NCI-H446 treated with DMSO at 0.1 percent for 48 hours (cell line): ENCODE results near the gene SESN1.
"Not testable (repeated sequence)": the region's sequence is repeated elsewhere in the genome, so short reads cannot be mapped to it uniquely, and the experiment has no call there.

Source experiments
- DNase-seq: peaks from one replicate; lab custom pipeline; 2025; lab: John Stamatoyannopoulos, UW

Gene SESN1

DNA sequence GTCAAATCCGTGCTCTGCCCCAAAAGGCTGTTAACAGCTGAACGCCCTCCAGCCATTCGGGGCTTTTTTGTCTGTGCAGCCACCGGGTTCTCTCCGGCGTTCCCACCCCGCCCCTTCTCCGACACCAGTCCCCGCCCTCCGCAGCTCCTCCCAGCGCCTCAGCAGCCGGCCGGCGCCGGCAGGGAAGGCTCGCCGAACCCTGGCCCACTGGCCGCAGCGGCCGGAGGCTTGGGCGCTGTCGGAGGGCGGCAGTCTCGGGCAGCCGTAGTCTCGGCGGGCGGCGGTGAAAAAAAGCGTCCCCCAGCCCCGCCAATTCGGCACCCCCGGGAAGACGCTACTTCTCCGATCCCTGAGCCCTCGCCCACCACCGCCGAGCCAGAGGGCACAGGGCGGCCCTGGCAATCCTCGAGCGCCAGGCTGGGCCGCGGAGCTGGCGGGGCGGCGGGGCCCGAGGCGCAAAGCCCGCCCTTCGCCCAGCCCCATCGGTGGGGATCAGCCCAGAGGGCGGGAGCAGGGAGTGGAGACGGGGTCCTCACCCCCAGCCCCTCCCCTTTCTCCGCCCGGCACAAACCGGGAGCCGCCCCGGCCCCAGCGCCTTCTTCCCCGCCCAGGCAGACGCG lies at the start of gene SESN1:
SESN1 (minus strand) TSS at position 431 of the 620 bp plus-strand sequence. CDS start 773 bp downstream, outside the sequence.
- DNase-seq = peak; percentile 57

DNA sequence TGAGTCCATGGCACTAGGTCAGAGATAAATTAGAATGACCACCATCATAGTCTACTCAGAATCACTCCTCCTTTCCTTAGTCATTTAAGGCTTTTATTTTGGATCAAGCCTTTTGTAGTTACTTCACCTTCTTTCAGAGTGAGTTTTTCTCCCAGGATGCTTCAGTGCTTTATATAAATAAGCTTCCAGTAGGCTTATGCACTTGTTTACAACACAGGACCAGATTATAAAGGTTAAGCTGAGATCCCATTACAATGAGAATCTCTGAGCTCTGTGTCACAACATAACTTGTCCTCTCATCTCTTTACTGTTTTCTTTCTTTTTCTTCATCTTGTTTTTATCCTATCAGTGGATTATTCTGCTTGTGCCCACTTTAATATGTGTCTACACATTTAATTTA lies 48.5 kb upstream of the SESN1 start:
- DNase-seq = no peak

DNA sequence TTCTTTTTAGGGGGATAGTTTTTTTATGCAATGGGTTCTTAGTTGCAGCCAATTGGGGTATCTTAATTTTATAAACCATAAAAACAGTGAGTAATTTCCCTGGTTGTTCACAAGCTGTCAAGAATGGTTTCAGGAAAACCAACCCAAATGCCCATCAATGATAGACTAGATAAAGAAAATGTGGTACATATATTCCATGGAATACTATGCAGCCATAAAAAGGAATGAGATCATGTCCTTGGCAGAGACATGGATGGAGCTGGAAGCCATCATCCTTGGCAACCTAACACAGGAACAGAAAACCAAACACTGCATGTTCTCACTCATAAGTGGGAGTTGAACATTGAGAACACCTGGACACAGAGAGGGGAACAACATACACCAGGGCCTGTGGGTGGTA lies 47.4 kb upstream of the SESN1 start:
- not testable (repeated sequence) for DNase-seq

DNA sequence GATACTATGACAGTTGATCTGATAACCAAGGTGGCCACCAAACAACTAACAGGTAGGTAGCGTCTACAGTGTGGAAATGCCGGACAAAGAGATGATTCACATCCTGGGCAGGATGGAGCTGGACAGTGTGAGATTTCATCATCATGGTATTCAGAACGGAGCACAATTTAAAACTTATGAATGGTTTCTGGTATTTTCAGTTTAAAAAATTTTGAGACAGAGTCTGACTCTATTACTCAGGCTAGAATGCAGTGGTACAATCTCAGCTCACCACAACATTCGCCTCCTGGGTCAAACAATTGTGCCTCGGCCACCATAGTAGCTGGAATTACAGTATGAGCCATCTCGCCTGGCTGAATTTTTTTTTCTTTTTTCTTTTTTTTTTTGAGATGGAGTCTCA lies 44.5 kb upstream of the SESN1 start:
- no peak for DNase-seq

DNA sequence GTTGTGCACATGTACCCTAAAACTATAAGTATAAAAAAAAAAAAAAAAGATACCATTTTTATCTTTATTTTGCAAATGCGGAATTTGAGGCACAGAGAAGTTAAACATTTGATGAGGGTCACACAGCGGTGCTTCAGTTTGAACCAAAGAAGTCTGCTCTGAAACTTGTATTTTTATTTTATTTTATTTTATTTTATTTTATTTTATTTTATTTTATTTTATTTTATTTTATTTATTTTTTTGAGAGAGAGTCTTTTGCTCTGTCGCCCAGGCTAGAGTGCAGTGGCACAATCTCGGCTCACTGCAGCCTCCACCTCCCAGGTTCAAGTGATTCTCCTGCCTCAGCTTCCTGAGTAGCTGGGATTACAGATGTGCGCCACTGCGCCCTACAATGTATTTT lies 41.9 kb upstream of the SESN1 start:
- not testable (repeated sequence) for DNase-seq

DNA sequence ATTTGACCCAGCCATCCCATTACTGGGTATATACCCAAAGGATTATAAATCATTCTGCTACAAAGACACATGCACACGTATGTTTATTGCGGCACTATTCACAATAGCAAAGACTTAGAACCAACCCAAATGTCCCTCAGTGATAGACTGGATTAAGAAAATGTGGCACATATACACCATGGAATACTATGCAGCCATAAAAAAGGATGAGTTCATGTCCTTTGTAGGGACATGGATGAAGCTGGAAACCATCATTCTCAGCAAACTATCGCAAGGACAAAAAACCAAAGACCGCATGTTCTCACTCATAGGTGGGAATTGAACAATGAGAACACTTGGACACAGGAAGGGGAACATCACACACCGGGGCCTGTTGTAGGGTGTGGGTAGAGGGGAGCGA lies 41.4 kb upstream of the SESN1 start:
- DNase-seq = not testable (repeated sequence)

DNA sequence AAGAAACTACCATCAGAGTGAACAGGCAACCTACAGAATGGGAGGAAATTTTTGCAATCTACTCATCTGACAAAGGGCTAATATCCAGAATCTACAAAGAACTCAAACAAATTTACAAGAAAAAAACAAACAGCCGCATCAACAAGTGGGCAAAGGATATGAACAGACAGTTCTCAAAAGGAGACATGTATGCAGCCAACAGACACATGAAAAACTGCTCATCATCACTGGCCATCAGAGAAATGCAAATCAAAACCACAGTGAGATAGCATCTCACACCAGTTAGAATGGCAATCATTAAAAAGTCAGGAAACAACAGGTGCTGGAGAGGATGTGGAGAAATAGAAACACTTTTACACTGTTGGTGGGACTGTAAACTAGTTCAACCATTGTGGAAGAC lies 41.0 kb upstream of the SESN1 start:
- not testable (repeated sequence) for DNase-seq

DNA sequence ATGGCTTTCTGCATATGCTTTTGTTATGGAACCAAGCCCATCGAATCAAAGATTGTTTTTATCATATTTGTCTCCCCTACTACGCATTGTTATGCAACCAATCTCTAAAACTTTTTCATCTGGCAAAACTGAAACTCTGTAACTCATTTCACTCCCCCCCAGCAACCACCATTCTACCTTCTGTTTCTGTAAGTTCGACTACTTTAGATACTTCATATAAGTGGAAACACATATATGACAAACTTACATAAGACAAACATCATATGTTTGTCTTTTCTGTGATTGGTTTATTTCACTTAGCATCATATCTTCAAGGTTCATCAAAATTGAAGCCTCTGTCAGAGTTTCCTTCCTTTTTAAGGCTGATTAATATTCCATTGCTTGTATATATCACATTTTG lies 35.4 kb upstream of the SESN1 start:
- DNase-seq = no peak

DNA sequence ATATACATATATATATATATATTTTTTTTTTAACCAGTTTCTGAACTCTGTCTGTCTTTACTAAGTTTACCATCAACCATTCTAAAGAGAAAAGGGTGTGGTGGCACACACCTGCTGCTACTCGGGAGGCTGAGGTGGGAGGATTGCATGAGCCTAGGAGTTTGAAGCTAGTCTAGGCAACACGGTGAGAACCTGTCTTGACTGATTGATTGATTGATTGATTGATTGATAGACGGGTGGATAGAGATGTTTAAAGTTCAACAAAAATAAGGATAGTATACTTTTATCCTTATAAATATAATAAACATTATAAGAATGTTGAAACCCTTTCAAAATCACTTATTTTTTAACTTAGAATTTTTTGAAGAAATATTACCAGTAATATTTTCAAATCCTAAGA lies 30.9 kb upstream of the SESN1 start:
- no peak for DNase-seq

DNA sequence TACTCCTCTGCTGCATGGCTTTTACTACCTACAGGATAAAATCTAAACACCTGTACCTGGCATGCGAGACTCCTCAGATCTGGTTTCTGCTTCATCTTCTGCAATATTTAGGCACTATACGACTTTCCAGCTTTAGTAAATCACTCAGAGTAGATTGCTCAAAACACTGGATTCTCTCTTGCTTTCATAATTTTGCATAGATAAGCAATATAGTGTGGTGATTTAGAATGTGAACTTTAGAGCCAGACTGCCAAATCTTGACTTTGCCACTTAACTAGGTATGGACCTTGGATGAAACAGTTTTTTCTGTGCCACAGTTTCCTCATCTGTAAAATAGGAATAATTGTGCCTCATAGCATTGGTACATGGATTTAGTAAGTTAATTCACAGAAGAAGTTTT lies 29.6 kb upstream of the SESN1 start:
- no peak for DNase-seq

DNA sequence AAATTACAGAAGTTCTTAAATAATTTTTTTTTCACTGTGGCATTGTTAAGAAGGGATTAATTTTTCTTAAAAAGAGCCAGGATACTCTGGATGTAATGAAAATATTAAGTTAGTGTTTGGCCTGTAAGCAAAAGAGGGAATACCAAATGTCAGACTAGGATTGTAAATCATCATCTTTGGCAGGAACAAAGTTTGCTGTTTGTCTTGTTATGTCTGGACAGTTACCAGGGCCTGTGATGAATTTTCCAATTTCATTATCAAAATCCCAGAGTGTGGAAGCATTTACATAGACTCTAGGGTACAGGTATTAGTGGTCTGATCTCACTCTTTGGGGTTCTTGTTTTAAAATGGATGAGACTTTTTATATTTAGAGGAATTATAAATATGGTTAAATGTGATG lies 26.8 kb upstream of the SESN1 start:
- peak; percentile 7 for DNase-seq

DNA sequence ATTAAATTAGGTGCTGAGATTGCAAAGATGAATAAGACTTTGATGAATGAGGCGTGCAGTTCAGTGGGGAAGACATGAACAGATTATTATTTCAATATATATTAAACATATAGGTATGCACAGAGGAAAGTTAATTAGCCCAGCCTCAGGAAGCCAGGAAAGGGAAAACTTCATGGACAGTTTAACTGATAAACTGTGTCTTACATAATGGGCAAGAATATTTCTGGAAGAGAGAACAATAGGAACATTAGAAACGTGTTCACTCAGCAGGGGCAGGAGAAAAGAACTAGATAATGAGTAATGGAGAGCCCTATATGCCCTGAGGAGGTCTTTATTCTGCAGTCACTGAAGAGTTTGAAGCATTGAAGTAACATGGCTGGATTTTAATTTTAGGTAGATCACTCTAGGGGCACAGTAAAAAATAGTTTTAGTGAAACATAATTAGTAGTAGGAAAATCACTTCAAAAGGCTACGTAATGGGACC lies 24.3 kb upstream of the SESN1 start:
- DNase-seq = no peak

DNA sequence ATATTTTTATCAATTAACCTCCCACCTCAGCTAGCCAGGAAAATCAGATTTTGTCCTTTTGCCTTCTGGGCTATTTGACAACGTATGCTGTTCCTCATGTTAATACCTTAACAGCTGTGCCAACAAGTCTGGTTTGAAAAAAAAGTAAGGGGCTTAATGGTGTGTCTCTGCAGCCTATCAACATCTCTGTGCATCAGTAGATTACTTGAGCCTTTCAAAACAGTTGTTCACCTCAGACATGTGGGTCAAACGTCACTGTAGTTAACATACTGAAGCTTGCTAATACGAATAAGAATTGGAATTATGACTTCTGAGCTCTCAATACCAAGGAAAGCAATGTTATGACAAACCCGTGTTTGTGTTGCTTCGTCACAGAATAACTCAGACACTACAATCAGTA lies 23.7 kb upstream of the SESN1 start:
- DNase-seq = no peak

DNA sequence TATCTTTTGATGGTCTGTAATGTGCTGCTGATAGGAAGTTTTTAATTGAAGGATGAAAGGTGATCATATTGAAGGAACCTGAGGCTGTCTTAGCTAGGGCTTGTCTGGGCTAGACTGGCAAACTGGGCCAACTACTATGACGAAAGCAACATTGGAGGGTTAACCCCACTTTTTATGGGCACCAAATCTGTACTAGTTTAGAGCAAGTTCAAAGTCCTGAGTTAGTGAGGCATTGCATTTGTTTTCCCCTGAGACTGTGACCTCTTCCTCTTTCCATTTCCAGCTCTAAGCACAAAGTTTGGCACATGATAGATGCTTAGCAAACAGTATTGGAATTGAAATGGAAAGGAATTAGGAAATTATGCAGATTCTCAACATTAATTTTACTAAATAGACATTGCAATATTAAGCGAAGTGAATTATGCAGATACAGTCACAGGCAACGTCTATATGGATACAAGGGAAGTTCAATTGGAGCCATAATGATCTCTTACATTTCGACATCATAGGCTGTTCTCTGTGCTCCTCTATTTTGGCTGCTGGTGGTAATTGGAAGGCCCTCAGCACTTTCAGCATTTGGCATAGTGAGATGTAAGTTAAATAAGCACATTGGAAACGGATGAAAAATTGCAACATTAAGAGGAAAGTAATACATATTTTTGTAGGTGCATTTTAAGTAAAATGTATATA lies 22.8 kb upstream of the SESN1 start:
- no peak for DNase-seq

DNA sequence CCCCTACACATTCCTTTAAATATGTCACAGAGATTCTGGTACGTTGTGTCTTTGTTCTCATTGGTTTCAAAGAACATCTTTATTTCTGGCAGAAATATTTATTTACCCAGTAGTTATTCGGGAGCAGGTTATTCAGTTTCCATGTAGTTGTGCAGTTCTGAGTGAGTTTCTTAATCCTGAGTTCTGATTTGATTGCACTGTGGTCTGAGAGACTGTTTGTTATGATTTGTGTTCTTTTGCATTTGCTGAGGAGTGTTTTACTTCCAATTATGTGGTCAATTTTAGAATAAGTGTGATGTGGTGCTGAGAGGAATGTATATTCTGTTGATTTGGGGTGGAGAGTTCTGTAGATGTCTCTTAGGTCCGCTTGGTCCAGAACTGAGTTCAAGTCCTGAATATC lies 18.0 kb upstream of the SESN1 start:
- DNase-seq = not testable (repeated sequence)

DNA sequence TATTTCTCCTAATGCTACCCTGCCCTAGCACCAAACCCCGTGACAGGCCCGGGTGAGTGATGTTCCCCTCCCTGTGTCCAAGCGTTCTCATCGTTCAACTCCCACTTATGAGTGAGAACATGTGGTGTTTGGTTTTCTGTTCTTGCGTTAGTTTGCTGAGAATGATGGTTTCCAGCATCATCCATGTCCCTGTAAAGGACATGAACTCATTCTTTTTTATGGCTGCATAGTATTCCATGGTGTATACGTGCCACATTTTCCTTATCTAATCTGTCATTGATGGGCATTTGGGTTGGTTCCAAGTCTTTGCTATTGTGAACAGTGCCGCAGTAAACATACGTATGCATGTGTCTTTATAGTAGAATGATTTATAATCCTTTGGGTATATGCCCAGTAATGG lies 15.0 kb upstream of the SESN1 start:
- DNase-seq = not testable (repeated sequence)

DNA sequence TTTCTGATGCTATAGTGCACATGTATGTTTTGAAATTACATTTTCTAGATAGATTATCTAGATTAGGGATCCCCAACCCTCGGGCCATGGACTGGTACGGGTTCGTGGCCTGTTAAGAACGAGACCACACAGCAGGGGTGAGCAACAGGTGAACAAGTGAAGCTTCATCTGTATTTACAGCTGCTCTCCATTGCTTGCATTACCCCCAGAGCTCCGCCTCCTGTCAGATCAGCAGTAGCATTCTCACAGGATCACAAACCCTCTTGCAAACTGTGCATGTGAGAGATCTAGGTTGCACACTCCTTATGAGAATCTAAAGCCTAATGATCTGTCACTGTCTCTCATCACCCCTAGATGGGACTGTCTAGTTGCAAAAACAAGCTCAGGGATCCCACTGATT lies 11.0 kb upstream of the SESN1 start:
- DNase-seq = no peak

DNA sequence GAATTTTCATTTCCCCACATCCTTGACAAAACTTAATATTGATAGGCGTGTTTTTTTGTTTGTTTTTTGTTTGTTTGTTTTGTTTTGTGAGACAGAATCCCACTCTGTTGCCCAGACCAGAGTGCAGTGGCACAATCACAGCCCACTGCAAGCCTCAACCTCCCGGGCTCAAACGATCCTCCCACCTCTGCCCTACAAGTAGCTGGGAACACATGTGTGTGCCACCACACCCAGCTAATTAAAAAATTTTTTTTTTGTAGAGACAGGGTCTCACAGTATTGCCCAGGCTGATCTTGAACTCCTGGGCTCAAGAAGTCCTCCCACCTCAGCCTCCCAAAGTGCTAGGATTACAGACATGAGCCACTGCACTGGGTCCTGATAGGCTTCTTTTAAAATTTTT lies 9.9 kb upstream of the SESN1 start:
- no peak for DNase-seq

DNA sequence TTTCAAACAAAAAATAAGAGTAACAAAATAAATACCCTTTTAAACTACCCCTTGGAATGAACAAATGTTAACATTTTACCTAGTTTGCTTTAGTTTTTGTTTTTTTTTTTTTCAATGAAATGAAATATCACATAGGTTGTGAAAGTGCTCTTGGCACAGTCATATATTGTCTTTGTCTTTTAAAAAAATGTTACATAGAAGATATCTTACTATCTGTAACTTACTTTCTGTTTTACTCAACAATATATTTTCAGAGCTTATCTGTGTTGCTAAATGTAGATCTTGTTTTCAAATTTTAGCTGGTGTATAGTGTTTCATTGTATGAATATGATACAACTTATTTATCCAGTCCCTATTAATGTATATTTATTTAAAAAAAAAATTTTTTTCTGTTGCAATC lies 9.3 kb upstream of the SESN1 start:
- DNase-seq = no peak

DNA sequence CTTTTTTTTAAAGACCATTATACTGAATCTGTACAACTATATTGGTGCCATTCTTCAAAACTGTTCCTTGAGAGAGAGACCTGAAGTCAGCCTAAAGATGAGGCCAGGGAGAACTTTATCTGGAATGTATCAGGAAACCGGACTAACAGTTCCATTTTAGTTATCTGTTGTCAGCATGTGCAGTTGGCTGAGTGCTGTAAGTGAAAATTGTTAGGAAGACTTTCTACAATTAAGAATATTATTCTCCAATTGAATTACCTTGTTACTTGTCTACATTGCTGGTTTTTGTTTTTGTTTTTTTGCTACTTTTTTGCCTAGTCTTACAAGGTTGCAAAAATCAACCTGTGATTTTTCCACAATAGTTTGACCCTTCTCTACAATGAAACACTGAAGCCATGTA lies 8.1 kb upstream of the SESN1 start:
- no peak for DNase-seq

DNA sequence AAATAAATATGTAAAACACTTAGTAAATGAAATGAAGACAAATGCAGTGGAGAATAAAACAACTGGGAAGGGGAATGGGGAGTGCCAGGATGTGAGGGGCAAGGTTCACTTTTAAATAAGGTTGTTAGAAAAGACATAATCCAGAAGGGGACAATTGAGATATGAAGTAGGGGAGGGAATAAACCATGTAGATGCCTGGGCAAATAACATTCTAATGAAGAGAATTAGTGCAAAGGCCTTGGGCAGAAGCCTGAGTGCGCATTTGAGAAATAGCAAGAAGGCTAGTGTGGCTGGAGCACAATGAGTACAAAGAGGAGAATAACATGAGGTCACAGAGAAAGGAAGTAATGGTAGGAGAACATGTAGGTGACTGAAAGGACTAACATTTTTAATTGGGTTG lies 3.0 kb upstream of the SESN1 start:
- DNase-seq = no peak

DNA sequence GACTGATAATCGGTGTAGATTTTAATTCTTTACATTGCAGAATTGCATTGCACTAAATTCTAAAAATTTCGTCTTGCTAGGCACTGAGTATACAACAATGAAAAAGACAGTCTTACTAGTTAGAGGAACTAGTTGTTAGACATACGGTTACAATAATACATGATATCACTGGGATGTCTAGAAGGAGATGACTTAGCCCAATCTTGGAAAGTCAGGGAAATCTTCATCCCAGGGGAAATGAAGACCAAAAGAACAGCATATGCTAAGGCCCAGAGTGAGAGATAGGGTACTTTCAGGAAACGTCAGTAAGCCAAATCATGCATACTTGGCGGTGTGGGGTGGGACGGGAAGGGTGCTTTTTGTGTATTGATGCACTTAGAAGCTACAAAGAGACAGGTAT lies 1.6 kb upstream of the SESN1 start:
- no peak for DNase-seq

DNA sequence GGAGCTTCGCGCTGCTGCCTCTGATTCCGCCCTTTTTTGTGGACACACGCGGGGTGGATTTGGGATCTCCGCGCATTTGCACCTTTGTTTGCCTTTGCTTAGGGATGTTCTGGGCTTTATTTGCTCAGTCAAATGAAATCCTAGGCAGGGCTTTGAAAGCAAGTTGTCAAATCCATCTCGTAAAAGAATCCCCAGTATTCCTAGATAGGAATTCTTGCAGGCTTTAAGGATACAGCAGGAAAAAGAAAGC lies 1.1 kb upstream of the SESN1 start:
- DNase-seq = no peak
